OCI-LY3 (cell line): ENCODE data around the gene CCNI2.

Source experiments
- H2AFZ ChIP-seq: fragments of 200-600, 300-600 bp; shearing (Covaris generic); 2 replicates; pipeline ENCODE4 v1.6.0; 2014; ENCODE audit warnings: antibody characterized with exemption, low read depth, low read length
- H3K27ac ChIP-seq: fragments of 200-600, 300-600 bp; sonication (generic); 2 replicates; pipeline ENCODE4 v1.5.1; 2014; ENCODE audit warnings: mild to moderate bottlenecking, low read length, moderate library complexity, mixed read lengths
- H3K27me3 ChIP-seq: fragments of 200-600, 300-600 bp; sonication (generic); 2 replicates; pipeline ENCODE4 v1.6.1; 2014; ENCODE audit warnings: low read depth, low read length, mixed read lengths
- H3K36me3 ChIP-seq: fragments of 200-600, 300-600 bp; sonication (generic); replicated peaks from 2 replicates; pipeline ENCODE3; 2014; ENCODE audit warnings: low read depth, low read length, mixed read lengths
- H3K4me1 ChIP-seq: fragments of 300-600, 200-600 bp; sonication (generic); 2 replicates; pipeline ENCODE4 v1.6.1; 2014; ENCODE audit warnings: low read length, mixed read lengths
- H3K4me2 ChIP-seq: fragments of 200-600, 300-600 bp; sonication (generic); 2 replicates; pipeline ENCODE4 v1.6.1; 2014; ENCODE audit warnings: low read length, mixed read lengths
- H3K4me3 ChIP-seq: fragments of 300-600, 200-600 bp; sonication (generic); 2 replicates; pipeline ENCODE4 v1.5.1; 2014; ENCODE audit warnings: antibody characterized with exemption, mild to moderate bottlenecking, low read length, moderate library complexity
- H3K79me2 ChIP-seq: fragments of 300-600, 200-600 bp; shearing (Covaris generic); 2 replicates; pipeline ENCODE4 v1.6.1; 2014; ENCODE audit warnings: mild to moderate bottlenecking, low read length, mixed read lengths
- H3K9ac ChIP-seq: fragments of 300-600, 200-600 bp; shearing (Covaris generic); 2 replicates; pipeline ENCODE4 v1.6.0; 2014; ENCODE audit warnings: mild to moderate bottlenecking, low read length, moderate library complexity
- H3K9me3 ChIP-seq: fragments of 200-600, 300-600 bp; shearing (Covaris generic); 2 replicates; pipeline ENCODE4 v1.6.1; 2014; ENCODE audit warnings: low read length, mixed read lengths; ENCODE audit not compliant: insufficient read depth
- H4K20me1 ChIP-seq: fragments of 200-600, 300-600 bp; sonication (generic); 2 replicates; pipeline ENCODE4 v1.6.1; 2016; ENCODE audit warnings: low read length, mixed read lengths; ENCODE audit not compliant: insufficient read depth
- EZH2phosphoT487 ChIP-seq: fragments of 200-600 bp; shearing (Covaris generic); IDR thresholded peaks from 2 replicates; pipeline ENCODE4 v1.6.1; 2018; ENCODE audit warnings: antibody characterized with exemption, mixed run types, low read depth
- TF ChIP-seq, protein P1 (sequence below): fragments of 200-600, 300-600 bp; sonication (generic); IDR thresholded peaks from 2 replicates; pipeline ENCODE4 v1.5.1; 2014; ENCODE audit warnings: antibody characterized with exemption, low read length, low read depth

CCNI2 gene

GRCh38 chr5:132744659-132745058 is 2.6 kb upstream of the CCNI2 start:
- H3K4me3 ChIP-seq: no peak overlapping the region
- no peaks in the 10 kb centered on the region for H3K4me1 ChIP-seq
- no peaks in the 10 kb centered on the region for H3K9me3 ChIP-seq
- no peak overlapping the region for H3K27ac ChIP-seq
- H3K36me3 ChIP-seq: no peaks in the 10 kb centered on the region
- no peak overlapping the region for H3K4me2 ChIP-seq
- no peaks in the 10 kb centered on the region for H3K79me2 ChIP-seq
- no peaks in the 10 kb centered on the region for H4K20me1 ChIP-seq
- TF ChIP-seq, protein P1, sequence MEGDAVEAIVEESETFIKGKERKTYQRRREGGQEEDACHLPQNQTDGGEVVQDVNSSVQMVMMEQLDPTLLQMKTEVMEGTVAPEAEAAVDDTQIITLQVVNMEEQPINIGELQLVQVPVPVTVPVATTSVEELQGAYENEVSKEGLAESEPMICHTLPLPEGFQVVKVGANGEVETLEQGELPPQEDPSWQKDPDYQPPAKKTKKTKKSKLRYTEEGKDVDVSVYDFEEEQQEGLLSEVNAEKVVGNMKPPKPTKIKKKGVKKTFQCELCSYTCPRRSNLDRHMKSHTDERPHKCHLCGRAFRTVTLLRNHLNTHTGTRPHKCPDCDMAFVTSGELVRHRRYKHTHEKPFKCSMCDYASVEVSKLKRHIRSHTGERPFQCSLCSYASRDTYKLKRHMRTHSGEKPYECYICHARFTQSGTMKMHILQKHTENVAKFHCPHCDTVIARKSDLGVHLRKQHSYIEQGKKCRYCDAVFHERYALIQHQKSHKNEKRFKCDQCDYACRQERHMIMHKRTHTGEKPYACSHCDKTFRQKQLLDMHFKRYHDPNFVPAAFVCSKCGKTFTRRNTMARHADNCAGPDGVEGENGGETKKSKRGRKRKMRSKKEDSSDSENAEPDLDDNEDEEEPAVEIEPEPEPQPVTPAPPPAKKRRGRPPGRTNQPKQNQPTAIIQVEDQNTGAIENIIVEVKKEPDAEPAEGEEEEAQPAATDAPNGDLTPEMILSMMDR: no peak
- no peak for TF ChIP-seq EZH2phosphoT487
- H2AFZ ChIP-seq: no peak overlapping the region
- peaks cover 8% of the 10 kb centered on the region for H3K27me3 ChIP-seq
- H3K9ac ChIP-seq: no peak overlapping the region

DNA sequence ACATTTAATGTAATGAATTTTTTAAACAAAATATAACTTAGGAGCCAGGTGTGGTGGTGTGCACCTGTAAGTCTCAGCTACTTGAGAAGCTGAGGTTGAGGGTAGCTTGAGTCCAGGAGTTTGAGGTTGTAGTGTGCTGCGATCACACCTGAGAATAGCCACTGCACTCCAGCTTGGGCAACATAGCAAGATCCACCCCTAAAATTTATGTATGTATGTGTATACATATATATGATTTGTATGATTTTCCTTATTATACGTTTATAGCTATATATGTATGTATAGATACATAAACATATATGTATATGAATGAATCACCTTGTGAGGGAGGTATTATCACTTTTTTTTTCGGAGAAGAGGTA is 653 bp upstream of the CCNI2 start:
- H3K4me1 ChIP-seq: peaks cover 9% of the 10 kb centered on the region
- no peak overlapping the region for H3K9ac ChIP-seq
- H3K27me3 ChIP-seq: peaks cover 8% of the 10 kb centered on the region
- H2AFZ ChIP-seq: no peak overlapping the region
- no peaks in the 10 kb centered on the region for H4K20me1 ChIP-seq
- no peak for TF ChIP-seq EZH2phosphoT487
- TF ChIP-seq, protein P1: no peak
- H3K27ac ChIP-seq: no peak overlapping the region
- no peaks in the 10 kb centered on the region for H3K9me3 ChIP-seq
- no peaks in the 10 kb centered on the region for H3K79me2 ChIP-seq
- H3K4me3 ChIP-seq: peak overlapping the region; percentile 62
- H3K4me2 ChIP-seq: peak overlapping the region; percentile 52; the same call in 1 of the 2 replicates
- H3K36me3 ChIP-seq: no peaks in the 10 kb centered on the region

DNA sequence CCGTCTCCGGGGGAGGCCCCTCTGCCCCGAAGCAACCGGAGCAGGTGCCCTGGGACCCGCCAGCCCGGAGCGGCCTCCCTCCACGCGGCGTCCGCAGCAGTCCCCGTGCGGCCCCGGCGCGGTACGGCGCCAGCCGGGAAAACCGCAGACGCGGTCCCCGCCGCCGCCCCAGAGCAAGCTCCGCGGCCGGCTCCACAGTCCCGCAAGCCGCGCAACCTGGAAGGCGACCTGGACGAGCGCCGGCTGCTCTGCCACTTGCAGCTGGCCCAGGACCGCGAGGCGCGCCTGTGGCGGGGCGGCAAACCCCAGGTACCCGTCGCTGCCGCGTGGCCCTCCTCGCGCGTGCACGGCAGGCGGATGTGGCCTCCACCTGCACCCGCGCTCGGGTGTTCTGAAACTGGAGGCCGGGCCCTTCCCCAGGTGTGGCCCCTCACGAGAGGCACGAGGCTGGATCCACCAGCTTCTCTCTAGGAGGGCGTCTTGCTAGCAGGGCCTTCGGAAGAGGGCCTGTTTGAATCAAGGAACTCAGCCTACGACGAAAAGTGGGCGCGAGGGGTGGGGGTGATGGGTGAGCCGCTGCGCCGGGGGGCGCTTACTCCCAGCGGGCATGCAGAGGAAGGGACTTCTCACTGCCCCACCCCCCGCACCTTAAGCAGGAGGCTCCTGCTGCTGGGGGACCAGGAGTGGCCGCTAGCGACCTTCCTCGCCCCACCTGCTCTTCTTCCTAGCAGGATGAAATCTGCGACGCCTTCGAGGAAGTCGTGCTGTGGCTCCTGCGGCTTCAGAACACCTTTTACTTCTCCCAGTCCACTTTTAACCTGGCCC is 602 bp downstream of the CCNI2 start:
- Histone ChIP-seq H3K9me3 (no peaks in the 10 kb centered on the region), H3K4me2 (no peak overlapping the region), H4K20me1 (no peaks in the 10 kb centered on the region), H3K79me2 (no peaks in the 10 kb centered on the region), H3K36me3 (no peaks in the 10 kb centered on the region), H3K4me1 (peaks cover 13% of the 10 kb centered on the region), H3K27ac (no peak overlapping the region), H2AFZ (no peak overlapping the region), H3K27me3 (peaks cover 8% of the 10 kb centered on the region), H3K4me3 (no peak overlapping the region), H3K9ac (no peak overlapping the region)
- TF ChIP-seq, protein P1: no peak
- TF ChIP-seq EZH2phosphoT487: no peak

- H3K4me1 ChIP-seq: peaks cover 13% of the 10 kb centered on the region
Measured at GRCh38 chr5:132748522-132749000, 1.3 kb downstream of the CCNI2 start.

More at GRCh38 chr5:132748522-132749000, 1.3 kb downstream of the CCNI2 start:
- Histone ChIP-seq H3K4me3 (no peak overlapping the region), H3K36me3 (no peaks in the 10 kb centered on the region), H3K9ac (no peak overlapping the region), H3K4me2 (no peak overlapping the region), H3K27me3 (peaks cover 8% of the 10 kb centered on the region), H2AFZ (no peak overlapping the region), H3K79me2 (no peaks in the 10 kb centered on the region), H3K9me3 (no peaks in the 10 kb centered on the region), H3K27ac (no peak overlapping the region), H4K20me1 (no peaks in the 10 kb centered on the region)
- no peak for TF ChIP-seq EZH2phosphoT487
- TF ChIP-seq, protein P1: no peak
